K562 (cell line): ENCODE measurements around the gene DENND2C. TPM values are rescaled to one million over a fixed set of nuclear protein-coding genes. Genes with fewer than 3 reads are reported as not detected.

Experiments
- ATAC-seq: fragments of 200-7000 bp; cut with Tn5 transposase; 3 replicates; pipeline ENCODE4 v1.9.1; 2020; ENCODE audit warnings: moderate library complexity
- BruUV-seq: library from RNA; stranded (reverse); fragments of 400-500 nt; replicated peaks from 2 replicates; lab custom pipeline; 2021; lab: Mats Ljungman, UMichigan
- CTCF ChIA-PET: fragments of 300-600 bp; formaldehyde crosslinking; extraction: SDS; loops from one replicate; lab custom pipeline; 2021; ENCODE audit warnings: low intra/inter-chr PET ratio; lab: Yijun Ruan, JAX
- POLR2A ChIA-PET: fragments of 300-600, 350-650 bp; sonication (Branson Sonifier 250); formaldehyde crosslinking; extraction: SDS; loops from one replicate; lab custom pipeline; 2021; ENCODE audit warnings: antibody characterized with exemption, inconsistent platforms; lab: Yijun Ruan, JAX
- DNase-seq, 4 experiments: peaks; one replicate each; pipeline versions ENCODE4 v3.0.0 to v3.0.0-alpha.2; 2011 to 2018; ENCODE audit warnings: low spot score in 3 of 4, mixed read lengths in 3 of 4; ENCODE audit errors: extremely low read depth in 1 of 4
- FAIRE-seq: peaks from 2 replicates; lab custom pipeline; 2011; peaks lifted over from hg19 to GRCh38; lab: Jason Lieb, UNC
- H2AFZ ChIP-seq: 2 replicates; pipeline ENCODE4 v1.6.0; 2011; ENCODE audit warnings: low read depth, low read length, control low read depth, inconsistent platforms
- H3K27ac ChIP-seq: fragments of 200-600 bp; 3 replicates; pipeline ENCODE4 v1.8.0; 2011; ENCODE audit warnings: low read depth, mild to moderate bottlenecking, control low read depth, inconsistent platforms, low read length, moderate library complexity, mixed read lengths; ENCODE audit errors: extremely low read depth
- H3K27me3 ChIP-seq, 2 experiments: fragments of 300-600 bp in 1 of 2; 2 replicates in 1 of 2; 3 replicates in 1 of 2; pipeline versions ENCODE4 v1.6.0 to v1.8.0; 2011; ENCODE audit warnings: inconsistent platforms in 2 of 2, low read length in 2 of 2, mild to moderate bottlenecking in 1 of 2, mixed read lengths in 1 of 2, moderate library complexity in 1 of 2; ENCODE audit not compliant: control insufficient read depth in 2 of 2, insufficient read depth in 2 of 2
- H3K36me3 ChIP-seq: fragments of 300-600 bp; 3 replicates; pipeline ENCODE4 v1.8.0; 2011; ENCODE audit warnings: mild to moderate bottlenecking, low read length, inconsistent platforms; ENCODE audit not compliant: control insufficient read depth, insufficient read depth
- H3K4me1 ChIP-seq, 2 experiments: fragments of 200-600 bp in 1 of 2; replicated peaks in 1 of 2; 2 replicates in 1 of 2; 3 replicates in 1 of 2; pipeline versions ENCODE4 v1.5.1 to v1.8.0; 2011; ENCODE audit warnings: inconsistent platforms in 2 of 2, low read length in 2 of 2, mild to moderate bottlenecking in 1 of 2, mixed read lengths in 1 of 2, moderate library complexity in 1 of 2; ENCODE audit not compliant: control insufficient read depth in 2 of 2, insufficient read depth in 2 of 2
- H3K4me2 ChIP-seq: 2 replicates; pipeline ENCODE4 v1.6.1; 2011; ENCODE audit warnings: low read length, control low read depth, inconsistent platforms, mixed read lengths; ENCODE audit not compliant: insufficient read depth
- H3K4me3 ChIP-seq: fragments of 200-600 bp; sonication (generic), shearing (Covaris generic); 2 replicates; pipeline ENCODE4 v1.5.1; 2016; ENCODE audit warnings: control low read depth, inconsistent platforms
- H3K79me2 ChIP-seq: fragments of 200-600 bp; 3 replicates; pipeline ENCODE4 v1.8.0; 2011; ENCODE audit warnings: low read length, inconsistent platforms; ENCODE audit not compliant: control insufficient read depth, insufficient read depth
- H3K9ac ChIP-seq, 2 experiments: 2 replicates each; pipeline versions ENCODE4 v1.6.0 to v1.6.1; 2011; ENCODE audit warnings: low read depth in 2 of 2, low read length in 2 of 2, control low read depth in 1 of 2, inconsistent platforms in 1 of 2, mild to moderate bottlenecking in 1 of 2, mixed read lengths in 1 of 2; ENCODE audit not compliant: insufficient read depth in 1 of 2
- H3K9me1 ChIP-seq: one replicate; pipeline ENCODE4 v1.6.0; 2011; ENCODE audit warnings: inconsistent platforms, mild to moderate bottlenecking, low read length, moderate library complexity; ENCODE audit not compliant: control insufficient read depth, insufficient read depth
- H3K9me3 ChIP-seq: replicated peaks from 2 replicates; pipeline ENCODE4 v1.5.1; 2011; ENCODE audit warnings: low read depth, low read length, inconsistent platforms; ENCODE audit not compliant: control insufficient read depth, insufficient read depth
- H4K20me1 ChIP-seq: replicated peaks from 2 replicates; pipeline ENCODE4 v1.6.1; 2011; ENCODE audit warnings: low read length, inconsistent platforms, mixed read lengths; ENCODE audit not compliant: control insufficient read depth, insufficient read depth
- WGBS: fragments of 100-300 bp; shearing (Covaris generic); methylation state at CpG from one replicate; pipeline ENCODE4 v1.1.6; 2016; ENCODE audit warnings: low coverage, mixed read lengths; ENCODE audit not compliant: insufficient coverage; ENCODE audit errors: missing lambda C conversion rate; 5-methylcytosine and 5-hydroxymethylcytosine counted together
- in situ Hi-C: fragments of 300-500 bp; cut with MboI; formaldehyde crosslinking; loops from 4 replicates; pipeline ENCODE4 v1.15.0; 2018; ENCODE audit warnings: inconsistent platforms, mixed read lengths
- intact Hi-C: fragments of 100-400 bp; cut with micrococcal nuclease; formaldehyde crosslinking; loops from 2 replicates; pipeline ENCODE4 v1.14.2; 2022
- polyA plus RNA-seq, 8 experiments: library from polyadenylated mRNA; depleted of rRNA in 4 of 8; stranded (reverse) in 5 of 8; unstranded in 3 of 8; fragments of >200 nt; fragmentation: Nextera tagmentation in 2 of 8; fragmentation: Illumina TruSeq in 1 of 8; extraction: Ambion mirVana in 2 of 8; extraction: Trizol in 1 of 8; gene quantifications; 2 replicates each; pipeline versions ENCODE4 v1.2.1 to v1.2.3, GENCODE V29; 2011 to 2014; ENCODE audit warnings: inconsistent platforms in 1 of 8, missing spikeins in 1 of 8
- total RNA-seq, 7 experiments: library from RNA; depleted of rRNA in 6 of 7; stranded (reverse); fragments of >200 nt in 6 of 7; fragmentation: Illumina TruSeq in 2 of 7; extraction: Trizol in 2 of 7; gene quantifications; 2 replicates each; pipeline versions ENCODE4 v1.2.1 to v1.2.3, GENCODE V29; 2011 to 2021; ENCODE audit warnings: low replicate concordance in 1 of 7
- TF ChIP-seq, protein P1 (sequence below), 2 experiments: fragments of 450-650 bp; conservative IDR thresholded peaks; 2 replicates each; pipeline ENCODE4 v1.6.1; 2017; ENCODE audit warnings: mild to moderate bottlenecking in 2 of 2, moderate library complexity in 2 of 2
- TF ChIP-seq, protein P2 (sequence below): fragments of 150-350 bp; conservative IDR thresholded peaks from 2 replicates; pipeline ENCODE4 v1.6.1; 2014; ENCODE audit warnings: low read length
- TF ChIP-seq, protein P3 (sequence below): fragments of 450-650 bp; IDR thresholded peaks from 2 replicates; pipeline ENCODE4 v1.6.1; 2016; ENCODE audit warnings: low read depth

Gene DENND2C
- total and polyA plus RNA-seq, 9 of the 15 experiments (the other 6 are each of a cell fraction or from before 2014, with no cell fraction given), result 0.03 to 0.25 (median 0.14) TPM

GRCh38 chr1:114716304-114717170 lies 46.7 kb upstream of the DENND2C start, which contains the start of gene NRAS (continued):
- TF ChIP-seq, protein P1, sequence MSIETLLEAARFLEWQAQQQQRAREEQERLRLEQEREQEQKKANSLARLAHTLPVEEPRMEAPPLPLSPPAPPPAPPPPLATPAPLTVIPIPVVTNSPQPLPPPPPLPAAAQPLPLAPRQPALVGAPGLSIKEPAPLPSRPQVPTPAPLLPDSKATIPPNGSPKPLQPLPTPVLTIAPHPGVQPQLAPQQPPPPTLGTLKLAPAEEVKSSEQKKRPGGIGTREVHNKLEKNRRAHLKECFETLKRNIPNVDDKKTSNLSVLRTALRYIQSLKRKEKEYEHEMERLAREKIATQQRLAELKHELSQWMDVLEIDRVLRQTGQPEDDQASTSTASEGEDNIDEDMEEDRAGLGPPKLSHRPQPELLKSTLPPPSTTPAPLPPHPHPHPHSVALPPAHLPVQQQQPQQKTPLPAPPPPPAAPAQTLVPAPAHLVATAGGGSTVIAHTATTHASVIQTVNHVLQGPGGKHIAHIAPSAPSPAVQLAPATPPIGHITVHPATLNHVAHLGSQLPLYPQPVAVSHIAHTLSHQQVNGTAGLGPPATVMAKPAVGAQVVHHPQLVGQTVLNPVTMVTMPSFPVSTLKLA (conservative IDR thresholded peaks at IDR 0.05), result peak; percentile 100

DNA sequence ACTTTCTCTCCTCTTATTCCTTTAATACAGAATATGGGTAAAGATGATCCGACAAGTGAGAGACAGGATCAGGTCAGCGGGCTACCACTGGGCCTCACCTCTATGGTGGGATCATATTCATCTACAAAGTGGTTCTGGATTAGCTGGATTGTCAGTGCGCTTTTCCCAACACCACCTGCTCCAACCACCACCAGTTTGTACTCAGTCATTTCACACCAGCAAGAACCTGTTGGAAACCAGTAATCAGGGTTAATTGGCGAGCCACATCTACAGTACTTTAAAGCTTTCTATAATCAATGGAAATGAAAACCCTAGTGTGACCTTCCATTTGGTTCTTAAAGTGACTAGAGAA lies 46.1 kb upstream of the DENND2C start:
- peak overlapping the region; percentile 97 for H2AFZ ChIP-seq
- peaks cover 86% of the 10 kb centered on the region for H3K36me3 ChIP-seq
- TSS peak; percentile 50 for BruUV-seq
- peak overlapping the region; percentile 86 for H3K4me3 ChIP-seq
- DNase-seq (peak; percentile 21 to 30 (median 25)), FAIRE-seq (no peak), ATAC-seq (peak; percentile 37)
- intact Hi-C loops (loop anchor here (2.0 kb wide), 2 partner anchors 19 to 41 kb away; partner anchors contain the start of gene CSDE1), in situ Hi-C loops (no loop called here)
- ChIA-PET POLR2A (interaction anchor here (0.7 to 2.9 kb wide), 13 partner anchors 9 to 64 kb away, joined by 3 to 25 read pairs (median 4); partner anchors contain the start of genes AMPD1, CSDE1 and SIKE1), CTCF (interaction anchor here (1.4 kb wide), 1 partner anchor 369 kb away, joined by 8 read pairs; no protein-coding TSS in a partner anchor)
- H3K9ac ChIP-seq, result peak overlapping the region; percentile 90 to 98
- H4K20me1 ChIP-seq, result no peaks in the 10 kb centered on the region
- H3K4me1 ChIP-seq, result peaks cover 0 to 9% of the 10 kb centered on the region in 2 experiments; a peak in 2 of 5 replicates
- H3K9me3 ChIP-seq, result no peaks in the 10 kb centered on the region
- peak overlapping the region; percentile 93 for H3K4me2 ChIP-seq
- H3K27ac ChIP-seq, result peak overlapping the region; percentile 97
- peaks cover 30% of the 10 kb centered on the region for H3K79me2 ChIP-seq
- H3K27me3 ChIP-seq, result no peaks in the 10 kb centered on the region
- 9% methylated on average over 4 of the region's 4 CpGs for WGBS
- no peaks in the 10 kb centered on the region for H3K9me1 ChIP-seq
- TF ChIP-seq, protein P2, sequence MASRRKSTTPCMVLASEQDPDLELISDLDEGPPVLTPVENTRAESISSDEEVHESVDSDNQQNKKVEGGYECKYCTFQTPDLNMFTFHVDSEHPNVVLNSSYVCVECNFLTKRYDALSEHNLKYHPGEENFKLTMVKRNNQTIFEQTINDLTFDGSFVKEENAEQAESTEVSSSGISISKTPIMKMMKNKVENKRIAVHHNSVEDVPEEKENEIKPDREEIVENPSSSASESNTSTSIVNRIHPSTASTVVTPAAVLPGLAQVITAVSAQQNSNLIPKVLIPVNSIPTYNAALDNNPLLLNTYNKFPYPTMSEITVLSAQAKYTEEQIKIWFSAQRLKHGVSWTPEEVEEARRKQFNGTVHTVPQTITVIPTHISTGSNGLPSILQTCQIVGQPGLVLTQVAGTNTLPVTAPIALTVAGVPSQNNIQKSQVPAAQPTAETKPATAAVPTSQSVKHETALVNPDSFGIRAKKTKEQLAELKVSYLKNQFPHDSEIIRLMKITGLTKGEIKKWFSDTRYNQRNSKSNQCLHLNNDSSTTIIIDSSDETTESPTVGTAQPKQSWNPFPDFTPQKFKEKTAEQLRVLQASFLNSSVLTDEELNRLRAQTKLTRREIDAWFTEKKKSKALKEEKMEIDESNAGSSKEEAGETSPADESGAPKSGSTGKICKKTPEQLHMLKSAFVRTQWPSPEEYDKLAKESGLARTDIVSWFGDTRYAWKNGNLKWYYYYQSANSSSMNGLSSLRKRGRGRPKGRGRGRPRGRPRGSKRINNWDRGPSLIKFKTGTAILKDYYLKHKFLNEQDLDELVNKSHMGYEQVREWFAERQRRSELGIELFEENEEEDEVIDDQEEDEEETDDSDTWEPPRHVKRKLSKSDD, result no peak
- TF ChIP-seq, protein P3, sequence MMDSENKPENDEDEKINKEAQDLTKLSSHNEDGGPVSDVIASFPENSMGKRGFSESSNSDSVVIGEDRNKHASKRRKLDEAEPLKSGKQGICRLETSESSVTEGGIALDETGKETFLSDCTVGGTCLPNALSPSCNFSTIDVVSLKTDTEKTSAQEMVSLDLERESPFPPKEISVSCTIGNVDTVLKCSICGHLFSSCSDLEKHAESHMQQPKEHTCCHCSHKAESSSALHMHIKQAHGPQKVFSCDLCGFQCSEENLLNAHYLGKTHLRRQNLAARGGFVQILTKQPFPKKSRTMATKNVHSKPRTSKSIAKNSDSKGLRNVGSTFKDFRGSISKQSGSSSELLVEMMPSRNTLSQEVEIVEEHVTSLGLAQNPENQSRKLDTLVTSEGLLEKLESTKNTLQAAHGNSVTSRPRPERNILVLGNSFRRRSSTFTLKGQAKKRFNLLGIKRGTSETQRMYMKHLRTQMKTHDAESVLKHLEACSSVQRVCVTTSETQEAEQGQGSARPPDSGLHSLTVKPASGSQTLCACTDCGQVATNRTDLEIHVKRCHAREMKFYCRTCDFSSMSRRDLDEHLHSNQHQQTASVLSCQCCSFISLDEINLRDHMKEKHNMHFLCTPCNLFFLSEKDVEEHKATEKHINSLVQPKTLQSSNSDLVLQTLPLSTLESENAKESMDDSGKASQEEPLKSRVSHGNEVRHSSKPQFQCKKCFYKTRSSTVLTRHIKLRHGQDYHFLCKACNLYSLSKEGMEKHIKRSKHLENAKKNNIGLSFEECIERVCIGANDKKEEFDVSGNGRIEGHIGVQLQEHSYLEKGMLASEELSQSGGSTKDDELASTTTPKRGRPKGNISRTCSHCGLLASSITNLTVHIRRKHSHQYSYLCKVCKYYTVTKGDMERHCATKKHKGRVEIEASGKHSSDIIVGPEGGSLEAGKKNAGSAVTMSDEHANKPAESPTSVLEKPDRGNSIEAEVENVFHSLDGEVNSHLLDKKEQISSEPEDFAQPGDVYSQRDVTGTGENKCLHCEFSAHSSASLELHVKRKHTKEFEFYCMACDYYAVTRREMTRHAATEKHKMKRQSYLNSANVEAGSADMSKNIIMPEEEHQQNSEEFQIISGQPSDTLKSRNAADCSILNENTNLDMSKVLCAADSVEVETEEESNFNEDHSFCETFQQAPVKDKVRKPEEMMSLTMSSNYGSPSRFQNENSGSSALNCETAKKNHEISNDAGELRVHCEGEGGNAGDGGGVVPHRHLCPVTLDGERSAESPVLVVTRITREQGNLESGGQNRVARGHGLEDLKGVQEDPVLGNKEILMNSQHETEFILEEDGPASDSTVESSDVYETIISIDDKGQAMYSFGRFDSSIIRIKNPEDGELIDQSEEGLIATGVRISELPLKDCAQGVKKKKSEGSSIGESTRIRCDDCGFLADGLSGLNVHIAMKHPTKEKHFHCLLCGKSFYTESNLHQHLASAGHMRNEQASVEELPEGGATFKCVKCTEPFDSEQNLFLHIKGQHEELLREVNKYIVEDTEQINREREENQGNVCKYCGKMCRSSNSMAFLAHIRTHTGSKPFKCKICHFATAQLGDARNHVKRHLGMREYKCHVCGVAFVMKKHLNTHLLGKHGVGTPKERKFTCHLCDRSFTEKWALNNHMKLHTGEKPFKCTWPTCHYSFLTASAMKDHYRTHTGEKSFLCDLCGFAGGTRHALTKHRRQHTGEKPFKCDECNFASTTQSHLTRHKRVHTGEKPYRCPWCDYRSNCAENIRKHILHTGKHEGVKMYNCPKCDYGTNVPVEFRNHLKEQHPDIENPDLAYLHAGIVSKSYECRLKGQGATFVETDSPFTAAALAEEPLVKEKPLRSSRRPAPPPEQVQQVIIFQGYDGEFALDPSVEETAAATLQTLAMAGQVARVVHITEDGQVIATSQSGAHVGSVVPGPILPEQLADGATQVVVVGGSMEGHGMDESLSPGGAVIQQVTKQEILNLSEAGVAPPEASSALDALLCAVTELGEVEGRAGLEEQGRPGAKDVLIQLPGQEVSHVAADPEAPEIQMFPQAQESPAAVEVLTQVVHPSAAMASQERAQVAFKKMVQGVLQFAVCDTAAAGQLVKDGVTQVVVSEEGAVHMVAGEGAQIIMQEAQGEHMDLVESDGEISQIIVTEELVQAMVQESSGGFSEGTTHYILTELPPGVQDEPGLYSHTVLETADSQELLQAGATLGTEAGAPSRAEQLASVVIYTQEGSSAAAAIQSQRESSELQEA, result no peak
